Ishikawa (cell line): Measurements from ENCODE around the gene CD226.

Experiments
- RAD21 ChIP-seq: IDR thresholded peaks from 2 replicates; pipeline ENCODE4 v1.6.1; 2012; ENCODE audit warnings: low read depth
- TCF12 ChIP-seq: IDR thresholded peaks from 2 replicates; pipeline ENCODE4 v1.6.1; 2012; ENCODE audit warnings: low read depth
- ZBTB7A ChIP-seq: IDR thresholded peaks from 2 replicates; pipeline ENCODE4 v1.6.1; 2012; ENCODE audit warnings: low read depth

DNA sequence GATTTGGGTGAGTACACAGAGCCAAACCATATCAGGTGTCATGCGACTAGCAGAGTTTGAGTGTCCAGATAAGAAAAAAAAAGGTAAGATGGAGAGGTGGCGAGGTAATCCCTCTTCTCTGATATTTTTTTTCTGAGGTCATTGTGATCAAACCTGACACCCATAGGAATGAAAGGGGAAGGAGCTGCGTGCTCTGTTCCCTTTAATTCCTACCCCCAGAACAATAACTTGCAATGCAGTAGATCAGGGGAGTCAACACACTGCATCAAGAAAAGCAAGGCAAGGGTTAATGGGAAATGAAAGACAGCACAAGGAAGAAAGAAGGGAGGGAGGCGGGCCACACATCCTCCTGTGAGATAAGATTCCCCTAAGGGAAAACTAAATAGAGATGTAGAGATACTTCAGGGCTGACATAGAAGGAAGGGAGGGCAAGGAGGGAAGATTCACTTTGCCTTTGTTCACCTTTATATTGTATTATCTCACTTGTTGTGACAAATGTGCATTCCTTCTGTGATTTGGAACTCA lies 132.8 kb downstream of the CD226 start:
- TF ChIP-seq RAD21 (no peak), TCF12 (no peak), ZBTB7A (no peak)
